Peyer's patch (tissue), 4 donors: ENCODE data around the gene C4orf54.

Source experiments
- POLR2A ChIP-seq, 2 donors: fragments of 450-650 bp; IDR thresholded peaks; one replicate each; pipeline ENCODE4 v1.5.1; 2017; ENCODE audit warnings: antibody characterized with exemption in 2 of 2, mild to moderate bottlenecking in 2 of 2, moderate library complexity in 2 of 2
- TF ChIP-seq, protein P1 (sequence below), 6 experiments: fragments of 450-650 bp in 4 of 6; fragments of 200-600 bp in 2 of 6; sonication (generic) in 1 of 6; IDR thresholded peaks; one replicate each; pipeline ENCODE4 v1.5.1; 2017 to 2019; ENCODE audit warnings: antibody characterized with exemption in 6 of 6, mild to moderate bottlenecking in 3 of 6, moderate library complexity in 1 of 6

DNA sequence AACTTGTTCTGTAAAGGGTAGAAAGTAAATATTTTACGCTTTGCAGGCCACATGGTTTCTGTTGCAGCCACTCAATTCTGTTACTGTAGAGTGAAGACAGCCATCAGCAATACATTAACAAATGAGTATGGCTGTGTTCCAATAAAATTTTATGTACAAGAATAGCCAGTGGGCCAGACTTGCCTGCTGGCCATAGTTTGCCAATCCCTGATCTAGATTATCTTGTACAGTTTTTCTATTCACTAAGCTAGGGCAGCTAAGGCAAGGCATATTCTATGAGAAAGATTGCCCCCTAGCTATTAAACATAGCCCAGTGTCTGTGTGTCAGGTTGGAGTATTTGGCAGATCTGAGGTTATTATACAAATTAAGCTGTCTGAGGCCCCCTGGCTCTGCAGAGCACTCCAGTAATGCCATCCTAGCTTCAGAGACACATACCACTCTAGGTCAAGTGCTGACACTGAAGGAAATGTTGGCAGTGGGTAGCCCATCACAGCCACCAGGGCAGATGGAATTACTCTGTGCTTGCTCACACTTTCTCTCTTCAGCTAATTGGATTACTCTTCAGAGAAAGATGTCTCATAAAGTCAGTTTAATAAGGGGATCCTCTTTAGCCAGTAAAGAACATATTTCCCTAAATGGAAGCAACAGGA lies 42.3 kb downstream of the C4orf54 start:
- TF ChIP-seq, protein P1, sequence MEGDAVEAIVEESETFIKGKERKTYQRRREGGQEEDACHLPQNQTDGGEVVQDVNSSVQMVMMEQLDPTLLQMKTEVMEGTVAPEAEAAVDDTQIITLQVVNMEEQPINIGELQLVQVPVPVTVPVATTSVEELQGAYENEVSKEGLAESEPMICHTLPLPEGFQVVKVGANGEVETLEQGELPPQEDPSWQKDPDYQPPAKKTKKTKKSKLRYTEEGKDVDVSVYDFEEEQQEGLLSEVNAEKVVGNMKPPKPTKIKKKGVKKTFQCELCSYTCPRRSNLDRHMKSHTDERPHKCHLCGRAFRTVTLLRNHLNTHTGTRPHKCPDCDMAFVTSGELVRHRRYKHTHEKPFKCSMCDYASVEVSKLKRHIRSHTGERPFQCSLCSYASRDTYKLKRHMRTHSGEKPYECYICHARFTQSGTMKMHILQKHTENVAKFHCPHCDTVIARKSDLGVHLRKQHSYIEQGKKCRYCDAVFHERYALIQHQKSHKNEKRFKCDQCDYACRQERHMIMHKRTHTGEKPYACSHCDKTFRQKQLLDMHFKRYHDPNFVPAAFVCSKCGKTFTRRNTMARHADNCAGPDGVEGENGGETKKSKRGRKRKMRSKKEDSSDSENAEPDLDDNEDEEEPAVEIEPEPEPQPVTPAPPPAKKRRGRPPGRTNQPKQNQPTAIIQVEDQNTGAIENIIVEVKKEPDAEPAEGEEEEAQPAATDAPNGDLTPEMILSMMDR (IDR thresholded peaks at IDR 0.05): peak in 2 of 6 experiments; percentile 4 to 11
- no peak for TF ChIP-seq POLR2A (IDR thresholded peaks at IDR 0.05)
